Glutamatergic neuron (in vitro differentiated cells): Measurements from ENCODE around the gene CAMK1D. TPM values are rescaled to one million over a fixed set of nuclear protein-coding genes. Genes with fewer than 3 reads are reported as not detected.

Source experiments
- DNase-seq: peaks from one replicate; pipeline ENCODE4 v3.0.0; 2022
- H3K27ac Mint-ChIP-seq: one replicate; pipeline ENCODE4 v1.8.0; 2020; ENCODE audit warnings: mild to moderate bottlenecking, mixed read lengths, inconsistent platforms; ENCODE audit not compliant: unreplicated experiment
- H3K27me3 Mint-ChIP-seq: one replicate; pipeline ENCODE4 v1.8.0; 2020; ENCODE audit warnings: mild to moderate bottlenecking, moderate library complexity, mixed read lengths, inconsistent platforms; ENCODE audit not compliant: unreplicated experiment
- H3K36me3 Mint-ChIP-seq: one replicate; pipeline ENCODE4 v1.8.0; 2020; ENCODE audit warnings: mild to moderate bottlenecking, mixed read lengths, inconsistent platforms; ENCODE audit not compliant: unreplicated experiment
- H3K4me1 Mint-ChIP-seq: one replicate; pipeline ENCODE4 v1.8.0; 2020; ENCODE audit warnings: mild to moderate bottlenecking, low read depth, mixed read lengths, inconsistent platforms; ENCODE audit not compliant: unreplicated experiment
- H3K4me3 Mint-ChIP-seq: one replicate; pipeline ENCODE4 v1.8.0; 2020; ENCODE audit warnings: mild to moderate bottlenecking, mixed read lengths, inconsistent platforms; ENCODE audit not compliant: unreplicated experiment
- H3K9me3 Mint-ChIP-seq: one replicate; pipeline ENCODE4 v1.8.0; 2020; ENCODE audit warnings: mild to moderate bottlenecking, moderate library complexity, mixed read lengths, inconsistent platforms; ENCODE audit not compliant: unreplicated experiment
- CTCF ChIP-seq: fragments of 200-600 bp; sonication (generic); IDR thresholded peaks from one replicate; pipeline ENCODE4 v1.5.0; 2021; ENCODE audit not compliant: partially characterized antibody, unreplicated experiment
- total RNA-seq: library from RNA; stranded (reverse); fragmentation: NEBNext Ultra II Directional; extraction: Animal tissue kit (Norgen Biotek cat#: 25700); gene quantifications from one replicate; pipeline ENCODE4 v1.2.1, GENCODE V29; 2021; ENCODE audit not compliant: unreplicated experiment

The CAMK1D gene
- total RNA-seq, 1 donor from 2014 or later: 29.8 TPM

- DNase-seq: no peak
- H3K4me3 Mint-ChIP-seq: no peak overlapping the region
- peak overlapping the region; percentile 63 for H3K27ac Mint-ChIP-seq
- H3K9me3 Mint-ChIP-seq: peaks cover 7% of the 10 kb centered on the region
- H3K36me3 Mint-ChIP-seq: no peaks in the 10 kb centered on the region
- peaks cover 53% of the 10 kb centered on the region for H3K4me1 Mint-ChIP-seq
- TF ChIP-seq CTCF: no peak
- peaks cover 3% of the 10 kb centered on the region for H3K27me3 Mint-ChIP-seq
Measured at GRCh38 chr10:12633776-12634620, 284.7 kb downstream of the CAMK1D start.

- H3K27me3 Mint-ChIP-seq: peaks cover 3% of the 10 kb centered on the region
- no peak overlapping the region for H3K4me3 Mint-ChIP-seq
- H3K4me1 Mint-ChIP-seq: peaks cover 50% of the 10 kb centered on the region
- TF ChIP-seq CTCF: no peak
- H3K9me3 Mint-ChIP-seq: peaks cover 7% of the 10 kb centered on the region
- no peaks in the 10 kb centered on the region for H3K36me3 Mint-ChIP-seq
- peak overlapping the region; percentile 63 for H3K27ac Mint-ChIP-seq
- DNase-seq: no peak
Measured at GRCh38 chr10:12634621-12634931, 285.2 kb downstream of the CAMK1D start.

- peaks cover 54% of the 10 kb centered on the region for H3K4me1 Mint-ChIP-seq
- H3K4me3 Mint-ChIP-seq: no peak overlapping the region
- H3K27ac Mint-ChIP-seq: peak overlapping the region; percentile 63
- H3K9me3 Mint-ChIP-seq: peaks cover 7% of the 10 kb centered on the region
- no peak for DNase-seq
- no peaks in the 10 kb centered on the region for H3K36me3 Mint-ChIP-seq
- H3K27me3 Mint-ChIP-seq: peaks cover 3% of the 10 kb centered on the region
- TF ChIP-seq CTCF: no peak
Measured at GRCh38 chr10:12635127-12635541, 285.8 kb downstream of the CAMK1D start.

GRCh38 chr10:12636571-12636970 is 287.2 kb downstream of the CAMK1D start:
- Mint-ChIP-seq H3K36me3 (no peaks in the 10 kb centered on the region), H3K27ac (no peak overlapping the region), H3K9me3 (peaks cover 7% of the 10 kb centered on the region), H3K4me1 (peaks cover 57% of the 10 kb centered on the region), H3K27me3 (peaks cover 3% of the 10 kb centered on the region), H3K4me3 (no peak overlapping the region)
- DNase-seq: no peak
- no peak for TF ChIP-seq CTCF

- peaks cover 55% of the 10 kb centered on the region for H3K4me1 Mint-ChIP-seq
- H3K27me3 Mint-ChIP-seq: peaks cover 3% of the 10 kb centered on the region
- H3K4me3 Mint-ChIP-seq: no peak overlapping the region
- H3K36me3 Mint-ChIP-seq: no peaks in the 10 kb centered on the region
- peaks cover 5% of the 10 kb centered on the region for H3K9me3 Mint-ChIP-seq
- TF ChIP-seq CTCF: peak; percentile 8
- no peak for DNase-seq
- H3K27ac Mint-ChIP-seq: peak overlapping the region; percentile 80
Measured at GRCh38 chr10:12637649-12638048, 288.3 kb downstream of the CAMK1D start.
